Common myeloid progenitor, CD34-positive (primary cell): ENCODE measurements around the gene CAPSL.

Experiments
- CTCF ChIA-PET: fragments of 350-600 bp; sonication (Branson Sonifier 250); formaldehyde crosslinking; loops from one replicate; lab custom pipeline; 2021; ENCODE audit warnings: antibody characterized with exemption; lab: Charles Lee
- POLR2A ChIA-PET: fragments of 350-600 bp; sonication (Branson Sonifier 250); formaldehyde crosslinking; loops from one replicate; lab custom pipeline; 2021; ENCODE audit warnings: antibody characterized with exemption; lab: Charles Lee
- DNase-seq, 3 donors: peaks; one replicate each; pipeline versions ENCODE4 v3.0.0 to v3.0.0-alpha.2; 2013
- H3K27ac ChIP-seq, 2 experiments: 1 replicate in 1 of 2; 2 replicates in 1 of 2; pipeline ENCODE4 v1.7.0; 2013; ENCODE audit warnings: inconsistent platforms in 2 of 2, low read length in 2 of 2, mild to moderate bottlenecking in 2 of 2, low read depth in 1 of 2, moderate library complexity in 1 of 2; ENCODE audit not compliant: severe bottlenecking in 2 of 2, insufficient read depth in 1 of 2, poor library complexity in 1 of 2
- H3K27me3 ChIP-seq, 5 experiments: replicated peaks in 2 of 5; 1 replicate in 3 of 5; 2 replicates in 2 of 5; pipeline versions ENCODE4 v1.6.1 to v1.7.0; 2013; ENCODE audit warnings: low read length in 4 of 5, mild to moderate bottlenecking in 2 of 5, moderate library complexity in 2 of 5, inconsistent platforms in 1 of 5; ENCODE audit not compliant: insufficient read depth in 5 of 5, control insufficient read depth in 4 of 5
- H3K36me3 ChIP-seq, 4 experiments: 1 replicate in 2 of 4; 2 replicates in 2 of 4; pipeline versions ENCODE4 v1.6.1 to v1.7.0; 2013; ENCODE audit warnings: low read length in 3 of 4, control low read depth in 1 of 4, mild to moderate bottlenecking in 1 of 4; ENCODE audit not compliant: control insufficient read depth in 4 of 4, insufficient read depth in 4 of 4
- H3K4me1 ChIP-seq, 4 experiments: 1 replicate in 3 of 4; 2 replicates in 1 of 4; pipeline versions ENCODE4 v1.6.1 to v1.7.1; 2013; ENCODE audit warnings: low read length in 3 of 4, mild to moderate bottlenecking in 3 of 4, control low read depth in 1 of 4, inconsistent platforms in 1 of 4, moderate library complexity in 1 of 4; ENCODE audit not compliant: control insufficient read depth in 4 of 4, insufficient read depth in 4 of 4; ENCODE audit errors: control extremely low read depth in 1 of 4
- H3K4me3 ChIP-seq, 7 experiments: 1 replicate in 4 of 7; 2 replicates in 3 of 7; pipeline versions ENCODE4 v1.5.1 to v1.7.0; 2013; ENCODE audit warnings: mild to moderate bottlenecking in 7 of 7, low read length in 6 of 7, moderate library complexity in 6 of 7, inconsistent platforms in 2 of 7, low read depth in 2 of 7, control low read depth in 1 of 7; ENCODE audit not compliant: insufficient read depth in 4 of 7, control insufficient read depth in 1 of 7; ENCODE audit errors: extremely low read depth in 1 of 7
- H3K9me3 ChIP-seq, 5 experiments: 1 replicate in 4 of 5; 2 replicates in 1 of 5; pipeline versions ENCODE4 v1.6.1 to v1.7.1; 2013; ENCODE audit warnings: low read length in 4 of 5, mild to moderate bottlenecking in 2 of 5, inconsistent platforms in 1 of 5, low read depth in 1 of 5, moderate library complexity in 1 of 5; ENCODE audit not compliant: control insufficient read depth in 4 of 5, insufficient read depth in 2 of 5; ENCODE audit errors: control extremely low read depth in 1 of 5
- WGBS: methylation state at CpG from one replicate; pipeline ENCODE4 v1.1.5; 2013; ENCODE audit not compliant: insufficient coverage; 5-methylcytosine and 5-hydroxymethylcytosine counted together

Gene CAPSL

GRCh38 chr5:35908814-35909213, 29.6 kb downstream of the CAPSL start:
- H3K4me1 ChIP-seq, result peaks cover 13 to 20% (median 16%) of the 10 kb centered on the region in 4 experiments
- H3K27ac ChIP-seq, result peak overlapping the region; percentile 37 to 55
- H3K27me3 ChIP-seq, result no peaks in the 10 kb centered on the region
- CTCF ChIA-PET, result interaction anchor here (1.2 to 2.5 kb wide), 2 partner anchors 10 to 19 kb away, joined by 3 to 6 read pairs; no protein-coding TSS in a partner anchor
- peak overlapping the region in 1 of 7 experiments; percentile 25 for H3K4me3 ChIP-seq
- no peaks in the 10 kb centered on the region for H3K36me3 ChIP-seq
- peak in 2 of 3 donors; percentile 36 to 57 for DNase-seq
- POLR2A ChIA-PET, result no interaction called here
- peaks cover 0 to 11% (median 3%) of the 10 kb centered on the region in 5 experiments for H3K9me3 ChIP-seq

- H3K36me3 ChIP-seq, result no peaks in the 10 kb centered on the region
- H3K27me3 ChIP-seq, result no peaks in the 10 kb centered on the region
- H3K4me3 ChIP-seq, result peak overlapping the region in 1 of 7 experiments; percentile 25
- POLR2A ChIA-PET, result no interaction called here
- DNase-seq, result peak; percentile 34 to 94 (median 92)
- CTCF ChIA-PET, result interaction anchor here (0.7 to 2.5 kb wide), 5 partner anchors 10 to 114 kb away, joined by 3 to 6 read pairs (median 4); no protein-coding TSS in a partner anchor
- WGBS, result 14% methylated on average over 1 of the region's 1 CpG
- peaks cover 0 to 11% (median 6%) of the 10 kb centered on the region in 5 experiments for H3K9me3 ChIP-seq
- H3K27ac ChIP-seq, result peak overlapping the region; percentile 37 to 55
- H3K4me1 ChIP-seq, result peaks cover 13 to 20% (median 16%) of the 10 kb centered on the region in 4 experiments
Measured at GRCh38 chr5:35908228-35908627, 30.2 kb downstream of the CAPSL start.

- peaks cover 0 to 9% (median 4%) of the 10 kb centered on the region in 5 experiments for H3K9me3 ChIP-seq
- 89% methylated on average over 9 of the region's 11 CpGs for WGBS
- ChIA-PET CTCF (no interaction called here), POLR2A (no interaction called here)
- H3K4me3 ChIP-seq, result no peak overlapping the region
- no peak overlapping the region for H3K27ac ChIP-seq
- peaks cover 13 to 23% (median 16%) of the 10 kb centered on the region in 4 experiments for H3K4me1 ChIP-seq
- no peaks in the 10 kb centered on the region for H3K27me3 ChIP-seq
- H3K36me3 ChIP-seq, result no peaks in the 10 kb centered on the region
- no peak for DNase-seq
Measured at GRCh38 chr5:35904443-35905132, 33.8 kb downstream of the CAPSL start.

- H3K36me3 ChIP-seq, result no peaks in the 10 kb centered on the region
- 100% methylated on average over 5 of the region's 6 CpGs for WGBS
- CTCF ChIA-PET, result interaction anchor here (1.0 kb wide), 2 partner anchors 10 to 13 kb away, joined by 3 read pairs; no protein-coding TSS in a partner anchor
Measured at GRCh38 chr5:35903631-35904203, 34.7 kb downstream of the CAPSL start.

GRCh38 chr5:35902046-35902672, 36.3 kb downstream of the CAPSL start:
- Histone ChIP-seq H3K27ac (no peak overlapping the region), H3K36me3 (no peaks in the 10 kb centered on the region), H3K9me3 (peaks cover 0 to 9% (median 4%) of the 10 kb centered on the region in 5 experiments), H3K4me1 (peaks cover 0 to 4% (median 3%) of the 10 kb centered on the region in 4 experiments), H3K27me3 (no peaks in the 10 kb centered on the region), H3K4me3 (no peak overlapping the region)
- 100% methylated on average over 1 of the region's 2 CpGs for WGBS
- no peak for DNase-seq
- ChIA-PET CTCF (no interaction called here), POLR2A (no interaction called here)

More at GRCh38 chr5:35903631-35904203, 34.7 kb downstream of the CAPSL start:
- DNase-seq, result no peak
- Histone ChIP-seq H3K27me3 (no peaks in the 10 kb centered on the region), H3K27ac (no peak overlapping the region), H3K4me1 (peaks cover 10 to 18% (median 13%) of the 10 kb centered on the region in 4 experiments), H3K4me3 (no peak overlapping the region), H3K9me3 (peaks cover 0 to 9% (median 4%) of the 10 kb centered on the region in 5 experiments)
- POLR2A ChIA-PET, result no interaction called here

- H3K27me3 ChIP-seq, result no peaks in the 10 kb centered on the region
Measured at GRCh38 chr5:35900972-35901695, 37.3 kb downstream of the CAPSL start.

More at GRCh38 chr5:35900972-35901695, 37.3 kb downstream of the CAPSL start:
- DNase-seq, result no peak
- POLR2A ChIA-PET, result no interaction called here
- CTCF ChIA-PET, result no interaction called here
- no peak overlapping the region for H3K27ac ChIP-seq
- peaks cover 0 to 9% (median 4%) of the 10 kb centered on the region in 5 experiments for H3K9me3 ChIP-seq
- no peaks in the 10 kb centered on the region for H3K36me3 ChIP-seq
- peaks cover 0 to 4% (median 3%) of the 10 kb centered on the region in 4 experiments for H3K4me1 ChIP-seq
- 93% methylated on average over 3 of the region's 3 CpGs for WGBS
- no peak overlapping the region for H3K4me3 ChIP-seq
